CD4-positive, alpha-beta T cell treated with Interferon gamma for 1 hour (primary cell): ENCODE measurements around the gene OPALIN.
"Not testable (repeated sequence)": the region's sequence is repeated elsewhere in the genome, so short reads cannot be mapped to it uniquely, and the experiment has no call there.

Experiments used
- DNase-seq: peaks from one replicate; pipeline ENCODE4 v3.0.0-alpha.2; 2020

Gene OPALIN

GRCh38 chr10:96334616-96335526 lies 23.9 kb downstream of the OPALIN start:
- DNase-seq = no peak

- no peak for DNase-seq
These were observed 25.7 kb downstream of the OPALIN start for GRCh38 chr10:96333101-96333500.

- no peak for DNase-seq
These were observed 31.3 kb downstream of the OPALIN start for GRCh38 chr10:96327462-96327861.

GRCh38 chr10:96325719-96326373 lies 33.0 kb downstream of the OPALIN start:
- no peak for DNase-seq

- no peak for DNase-seq
These were observed 34.4 kb downstream of the OPALIN start for GRCh38 chr10:96324447-96324846.

GRCh38 chr10:96322275-96322674 lies 36.5 kb downstream of the OPALIN start:
- no peak for DNase-seq

- no peak for DNase-seq
These were observed 37.0 kb downstream of the OPALIN start for GRCh38 chr10:96321822-96322221.

- DNase-seq = no peak
These were observed 38.9 kb downstream of the OPALIN start for GRCh38 chr10:96319754-96320474.

- DNase-seq = no peak
These were observed 41.6 kb downstream of the OPALIN start for GRCh38 chr10:96317067-96317833.

GRCh38 chr10:96313344-96313743 lies 45.5 kb downstream of the OPALIN start:
- no peak for DNase-seq

GRCh38 chr10:96311180-96311715 lies 47.6 kb downstream of the OPALIN start:
- no peak for DNase-seq

- DNase-seq = no peak
These were observed 48.5 kb downstream of the OPALIN start for GRCh38 chr10:96310321-96310669.

- DNase-seq = no peak
These were observed 49.0 kb downstream of the OPALIN start for GRCh38 chr10:96309628-96310320.

GRCh38 chr10:96308854-96309253 lies 49.9 kb downstream of the OPALIN start:
- DNase-seq = not testable (repeated sequence)

- DNase-seq = peak; percentile 30
These were observed 52.3 kb downstream of the OPALIN start for GRCh38 chr10:96306516-96306915.

- no peak for DNase-seq
These were observed 53.8 kb downstream of the OPALIN start for GRCh38 chr10:96305019-96305418.

- no peak for DNase-seq
These were observed 54.6 kb downstream of the OPALIN start, which contains the start of gene DNTT for GRCh38 chr10:96304230-96304629. Gene DNTT (plus strand): TSS chr10:96304434. CDS start chr10:96304498, 64 bp downstream.

GRCh38 chr10:96301616-96302015 lies 57.2 kb downstream of the OPALIN start:
- no peak for DNase-seq

GRCh38 chr10:96299383-96299782 lies 59.4 kb downstream of the OPALIN start:
- no peak for DNase-seq

- no peak for DNase-seq
These were observed 60.4 kb downstream of the OPALIN start for GRCh38 chr10:96298362-96298761.

- DNase-seq = no peak
These were observed 61.3 kb downstream of the OPALIN start for GRCh38 chr10:96297486-96297885.

- DNase-seq = no peak
These were observed 63.3 kb downstream of the OPALIN start for GRCh38 chr10:96295475-96295874.
